Effector memory CD8-positive, alpha-beta T cell (primary cell): Measurements from ENCODE around the gene COL19A1.

ENCODE experiments used
- ATAC-seq: fragments of 150-1000 bp; cut with Tn5 transposase; replicated peaks from 2 replicates; pipeline ENCODE4 v1.10.0; 2021; ENCODE audit warnings: mild to moderate bottlenecking, moderate library complexity
- DNase-seq, 3 experiments: peaks; one replicate each; pipeline ENCODE4 v3.0.0; 2021
- H3K27ac Mint-ChIP-seq, 2 donors: one replicate each; pipeline ENCODE4 v1.8.0; 2022; ENCODE audit warnings: mild to moderate bottlenecking in 2 of 2, mixed read lengths in 2 of 2, moderate library complexity in 2 of 2
- H3K27me3 Mint-ChIP-seq, 2 donors: one replicate each; pipeline ENCODE4 v1.8.0; 2022; ENCODE audit warnings: mixed read lengths in 2 of 2
- H3K36me3 Mint-ChIP-seq: one replicate; pipeline ENCODE4 v1.8.0; 2022; ENCODE audit warnings: mild to moderate bottlenecking, moderate library complexity, mixed read lengths; ENCODE audit not compliant: insufficient read depth
- H3K4me1 Mint-ChIP-seq, 2 donors: one replicate each; pipeline ENCODE4 v1.8.0; 2022; ENCODE audit warnings: low read depth in 2 of 2, mixed read lengths in 2 of 2
- H3K4me3 Mint-ChIP-seq, 2 donors: one replicate each; pipeline ENCODE4 v1.8.0; 2022; ENCODE audit warnings: mild to moderate bottlenecking in 2 of 2, mixed read lengths in 2 of 2, moderate library complexity in 2 of 2
- H3K9me3 Mint-ChIP-seq, 2 donors: one replicate each; pipeline ENCODE4 v1.8.0; 2022; ENCODE audit warnings: mixed read lengths in 2 of 2

Gene COL19A1

DNA sequence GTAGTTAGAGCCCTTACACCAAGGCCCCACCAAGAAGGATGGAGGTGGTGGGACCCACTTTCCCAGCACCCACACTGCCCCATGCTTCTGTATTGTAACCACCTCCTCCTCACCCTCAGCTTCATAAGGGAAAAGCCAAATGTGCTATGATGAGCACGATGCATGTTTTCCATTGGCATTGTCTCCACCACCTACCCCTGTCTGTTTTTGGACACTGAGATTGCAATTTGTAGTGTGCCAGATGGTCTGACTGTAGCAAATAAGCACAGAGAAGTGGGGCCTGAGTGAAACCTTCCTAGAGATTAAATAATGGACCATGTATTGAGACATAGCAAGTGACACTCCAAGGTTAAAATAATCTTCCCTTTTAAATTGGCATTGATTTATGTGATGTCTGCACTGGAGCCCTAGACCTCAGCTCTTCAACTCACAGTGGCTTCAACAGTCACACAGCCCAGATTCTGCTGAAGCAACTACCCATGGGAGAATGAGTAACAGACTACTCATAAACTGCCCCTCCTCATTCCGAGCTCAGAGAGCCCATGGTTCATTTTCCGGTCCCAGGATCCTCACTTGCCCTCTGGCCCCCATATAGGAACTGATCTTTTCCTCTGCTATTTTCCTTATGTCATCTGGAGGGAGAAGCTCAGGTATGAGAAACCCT is 258.7 kb downstream of the COL19A1 start:
- Mint-ChIP-seq H3K27me3 (no peaks in the 10 kb centered on the region), H3K9me3 (no peaks in the 10 kb centered on the region), H3K4me3 (no peak overlapping the region), H3K4me1 (no peaks in the 10 kb centered on the region), H3K27ac (no peak overlapping the region), H3K36me3 (peaks cover 2% of the 10 kb centered on the region)
- DNase-seq (no peak), ATAC-seq (no peak)

DNA sequence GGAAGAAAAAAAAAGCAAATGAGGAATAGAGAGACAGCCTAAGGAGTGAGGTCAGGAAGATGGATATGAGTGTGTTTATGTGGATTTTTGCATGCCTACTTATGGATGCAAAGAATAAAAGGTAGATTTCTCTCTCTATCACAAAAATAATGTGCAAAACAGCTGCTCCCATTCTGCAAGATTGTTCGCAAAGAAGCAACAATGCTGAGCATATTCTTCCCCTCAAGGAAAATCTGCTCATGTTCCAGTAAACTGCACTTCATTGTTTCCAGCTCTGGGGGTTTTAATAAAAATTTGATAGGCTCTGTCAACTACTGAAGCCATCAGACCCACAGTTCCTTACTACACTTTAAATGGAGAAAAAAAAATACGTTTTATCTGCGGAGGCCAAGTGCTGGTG is 259.2 kb downstream of the COL19A1 start:
- H3K27ac Mint-ChIP-seq: no peak overlapping the region
- H3K4me3 Mint-ChIP-seq: no peak overlapping the region
- H3K36me3 Mint-ChIP-seq: peaks cover 2% of the 10 kb centered on the region
- H3K27me3 Mint-ChIP-seq: no peaks in the 10 kb centered on the region
- ATAC-seq (no peak), DNase-seq (no peak)
- no peaks in the 10 kb centered on the region for H3K4me1 Mint-ChIP-seq
- no peaks in the 10 kb centered on the region for H3K9me3 Mint-ChIP-seq

DNA sequence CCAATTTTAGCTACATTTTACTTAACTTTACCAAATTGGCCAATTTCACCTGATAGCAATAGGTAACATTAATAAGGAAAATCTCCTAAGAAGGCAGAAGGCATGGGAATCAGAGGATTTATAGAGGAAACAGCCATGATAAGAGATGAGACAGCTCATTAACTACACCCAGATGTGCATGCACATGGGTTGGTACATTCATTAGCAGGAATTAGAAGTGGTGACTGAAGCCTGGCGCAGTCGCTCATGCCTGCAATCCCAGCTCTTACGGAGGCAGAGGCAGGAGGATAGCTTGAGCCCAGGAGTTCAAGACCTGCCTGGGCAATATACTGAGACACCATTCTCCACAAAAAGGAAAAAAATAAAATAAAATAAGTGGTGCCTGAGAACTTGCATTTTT is 263.0 kb downstream of the COL19A1 start:
- Mint-ChIP-seq H3K27me3 (no peaks in the 10 kb centered on the region), H3K4me3 (no peak overlapping the region), H3K36me3 (peaks cover 2% of the 10 kb centered on the region), H3K27ac (no peak overlapping the region), H3K9me3 (no peaks in the 10 kb centered on the region), H3K4me1 (no peaks in the 10 kb centered on the region)
- ATAC-seq (no peak), DNase-seq (no peak)

DNA sequence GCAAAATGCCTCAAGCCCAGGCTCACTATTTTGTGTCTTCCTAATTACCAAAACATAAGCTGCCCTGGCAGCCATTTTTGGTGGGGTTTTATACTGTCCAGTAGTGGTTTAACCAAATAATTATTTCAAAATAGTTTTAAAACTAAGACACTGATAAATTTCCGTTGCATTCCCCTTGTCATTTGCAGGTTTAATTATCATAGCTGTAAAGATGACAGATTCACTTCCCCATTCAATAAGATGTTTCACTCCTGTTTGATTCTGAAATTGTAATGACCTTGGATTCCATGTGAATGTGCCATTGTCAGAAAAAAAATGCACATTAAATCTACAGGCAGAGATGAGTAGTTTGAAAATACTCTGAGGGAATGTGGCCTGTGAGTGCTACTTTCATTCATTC is 264.5 kb downstream of the COL19A1 start:
- H3K27me3 Mint-ChIP-seq: no peaks in the 10 kb centered on the region
- H3K36me3 Mint-ChIP-seq: no peaks in the 10 kb centered on the region
- DNase-seq (no peak), ATAC-seq (no peak)
- H3K9me3 Mint-ChIP-seq: no peaks in the 10 kb centered on the region
- H3K27ac Mint-ChIP-seq: no peak overlapping the region
- H3K4me1 Mint-ChIP-seq: no peaks in the 10 kb centered on the region
- H3K4me3 Mint-ChIP-seq: no peak overlapping the region

DNA sequence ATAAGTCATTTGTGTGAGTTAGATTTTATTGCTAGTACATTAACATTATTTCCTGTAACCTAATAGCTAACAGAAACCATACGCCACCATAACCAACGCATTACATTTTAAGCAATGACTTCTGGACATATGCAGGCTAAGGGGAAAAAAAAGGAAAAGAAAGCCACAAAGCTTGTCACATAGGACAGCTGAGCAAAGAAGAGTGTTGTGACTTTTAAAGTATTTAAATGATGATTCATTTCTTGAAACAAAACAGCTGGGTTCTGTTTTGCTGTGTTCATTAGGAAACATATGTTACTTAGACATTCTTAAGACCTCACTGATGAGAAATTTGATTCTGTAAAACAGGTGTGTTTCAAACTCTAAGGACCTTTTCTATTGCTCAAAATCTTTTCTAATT is 265.2 kb downstream of the COL19A1 start:
- no peaks in the 10 kb centered on the region for H3K36me3 Mint-ChIP-seq
- no peak overlapping the region for H3K27ac Mint-ChIP-seq
- H3K4me1 Mint-ChIP-seq: no peaks in the 10 kb centered on the region
- no peak for ATAC-seq
- no peak for DNase-seq
- H3K9me3 Mint-ChIP-seq: no peaks in the 10 kb centered on the region
- H3K27me3 Mint-ChIP-seq: no peaks in the 10 kb centered on the region
- H3K4me3 Mint-ChIP-seq: no peak overlapping the region

DNA sequence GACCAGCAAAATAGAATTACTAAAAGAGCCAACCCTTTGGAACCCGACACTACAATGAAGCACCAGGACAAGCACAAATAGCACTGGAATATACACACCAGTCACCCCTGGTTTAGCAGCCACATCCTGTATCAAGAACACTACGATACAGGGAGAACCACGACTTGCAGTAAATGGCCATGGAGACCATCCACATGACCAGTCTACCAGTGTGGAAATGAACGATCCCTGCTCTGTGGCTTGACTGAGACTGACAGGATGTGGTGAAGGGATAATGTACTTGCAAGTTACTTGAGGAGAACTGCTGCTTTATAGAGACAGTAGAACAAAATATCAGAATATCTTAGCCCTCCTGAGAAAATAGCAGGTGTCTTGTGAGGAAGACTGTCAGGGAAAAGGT is 266.9 kb downstream of the COL19A1 start:
- Mint-ChIP-seq H3K36me3 (no peaks in the 10 kb centered on the region), H3K27ac (no peak overlapping the region), H3K4me1 (no peaks in the 10 kb centered on the region), H3K4me3 (no peak overlapping the region), H3K27me3 (no peaks in the 10 kb centered on the region), H3K9me3 (no peaks in the 10 kb centered on the region)
- DNase-seq (no peak), ATAC-seq (no peak)

DNA sequence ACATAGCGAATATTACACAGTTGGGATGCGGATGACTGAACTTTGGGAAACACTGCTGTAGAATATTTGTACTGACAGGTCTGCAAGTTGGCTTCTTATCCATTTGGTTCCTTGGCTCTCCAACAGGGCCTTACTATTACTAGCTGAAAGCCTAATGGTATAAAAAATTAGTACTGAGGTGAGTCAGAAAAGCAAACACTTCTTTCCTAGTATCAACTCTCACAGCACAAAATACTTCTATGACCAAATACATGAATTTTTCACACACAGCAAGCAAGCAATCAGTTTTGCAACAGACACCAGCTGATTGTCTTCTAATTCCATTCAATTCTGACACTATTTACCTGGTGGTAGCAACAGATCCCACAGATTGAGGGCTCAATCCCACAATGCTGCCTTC is 268.2 kb downstream of the COL19A1 start:
- ATAC-seq (no peak), DNase-seq (no peak)
- Mint-ChIP-seq H3K4me1 (no peaks in the 10 kb centered on the region), H3K4me3 (no peak overlapping the region), H3K9me3 (no peaks in the 10 kb centered on the region), H3K27ac (no peak overlapping the region), H3K36me3 (no peaks in the 10 kb centered on the region), H3K27me3 (no peaks in the 10 kb centered on the region)

DNA sequence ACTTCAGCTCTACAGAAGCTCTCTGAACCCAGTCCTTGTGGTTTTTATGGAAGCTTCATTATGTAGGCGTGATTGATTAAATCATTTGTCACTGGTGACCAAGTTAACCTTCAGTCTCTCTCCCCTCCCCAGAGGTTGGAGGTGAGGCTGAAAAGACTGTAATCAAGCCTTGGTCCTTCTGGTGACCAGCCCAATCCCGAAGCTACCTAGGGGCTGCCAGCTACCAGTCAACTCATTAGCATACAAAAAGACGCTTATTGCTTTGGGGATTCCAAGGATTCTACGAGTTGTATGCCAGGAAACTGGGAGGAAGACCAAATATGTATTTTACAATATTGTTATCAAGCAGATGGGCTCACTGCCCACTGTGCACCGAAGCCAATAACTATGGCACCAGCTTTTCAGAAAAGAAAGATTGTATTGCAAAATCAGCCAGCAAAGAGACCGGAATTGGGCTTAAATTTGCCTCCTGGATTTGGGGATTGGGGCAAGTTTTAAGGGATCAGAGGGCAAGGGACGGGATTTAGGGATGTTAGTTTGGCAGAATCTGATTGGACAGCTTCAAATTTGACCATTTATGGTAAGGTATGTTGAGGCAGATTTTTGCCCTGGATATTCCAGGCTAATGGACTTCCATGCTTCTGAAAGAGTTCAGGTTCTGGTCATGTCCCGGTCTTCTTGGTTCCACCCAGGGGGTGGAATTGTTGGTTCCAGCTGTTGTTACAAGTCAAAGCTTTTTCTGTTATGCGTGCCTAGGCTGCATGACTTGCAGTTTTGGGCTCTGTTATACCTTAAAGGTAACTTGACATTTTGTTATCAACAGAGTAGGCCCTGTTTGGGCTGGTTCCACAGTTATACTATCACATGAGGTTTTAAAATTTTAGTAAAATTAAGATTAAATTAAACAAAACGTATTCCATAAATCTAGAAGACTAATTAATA is 269.1 kb downstream of the COL19A1 start:
- H3K4me3 Mint-ChIP-seq: no peak overlapping the region
- H3K27me3 Mint-ChIP-seq: no peaks in the 10 kb centered on the region
- H3K9me3 Mint-ChIP-seq: no peaks in the 10 kb centered on the region
- H3K27ac Mint-ChIP-seq: no peak overlapping the region
- DNase-seq: no peak
- H3K4me1 Mint-ChIP-seq: no peaks in the 10 kb centered on the region
- ATAC-seq: no peak
- H3K36me3 Mint-ChIP-seq: no peaks in the 10 kb centered on the region

DNA sequence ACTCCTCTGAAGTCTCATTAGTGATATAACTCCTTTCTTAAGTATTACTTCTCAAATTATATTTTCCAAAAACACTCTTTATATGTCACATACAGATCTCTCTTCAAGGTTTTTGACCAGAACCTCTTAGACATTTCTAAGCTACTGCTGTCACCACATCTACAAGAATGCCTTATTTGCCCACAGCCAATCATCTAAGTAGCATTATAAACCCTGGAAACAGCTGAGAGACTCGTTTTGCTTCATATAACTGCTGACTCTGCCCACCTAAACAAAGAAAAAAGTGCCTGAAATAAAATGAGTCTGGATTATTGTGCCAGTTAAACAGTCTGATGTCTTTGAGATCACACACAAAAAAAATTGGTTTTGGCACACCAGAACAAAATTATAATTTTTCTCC is 270.6 kb downstream of the COL19A1 start:
- Mint-ChIP-seq H3K27me3 (no peaks in the 10 kb centered on the region), H3K36me3 (no peaks in the 10 kb centered on the region), H3K27ac (no peak overlapping the region), H3K4me3 (no peak overlapping the region), H3K4me1 (no peaks in the 10 kb centered on the region), H3K9me3 (no peaks in the 10 kb centered on the region)
- DNase-seq (no peak), ATAC-seq (no peak)

DNA sequence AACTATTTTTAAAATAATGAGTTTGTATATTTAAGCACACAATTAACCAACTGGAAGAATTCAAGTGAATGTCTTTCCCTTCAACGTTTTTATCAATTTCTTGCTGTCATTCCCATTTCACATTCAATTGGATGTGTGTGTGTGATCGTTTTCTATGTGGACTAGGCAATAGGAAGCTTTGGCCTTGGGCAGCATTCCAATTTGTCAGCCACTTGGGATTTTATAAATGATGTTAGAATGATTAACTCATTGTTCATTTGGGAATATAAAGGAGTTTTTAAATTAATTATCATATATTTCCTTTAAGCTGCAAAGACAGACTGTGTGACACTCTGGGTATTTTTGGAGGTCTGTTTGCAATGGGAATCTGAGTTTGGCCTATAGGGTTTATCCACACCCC is 274.1 kb downstream of the COL19A1 start:
- H3K9me3 Mint-ChIP-seq: no peaks in the 10 kb centered on the region
- no peaks in the 10 kb centered on the region for H3K4me1 Mint-ChIP-seq
- no peak overlapping the region for H3K27ac Mint-ChIP-seq
- DNase-seq (no peak), ATAC-seq (no peak)
- no peaks in the 10 kb centered on the region for H3K27me3 Mint-ChIP-seq
- no peak overlapping the region for H3K4me3 Mint-ChIP-seq
- H3K36me3 Mint-ChIP-seq: no peaks in the 10 kb centered on the region

DNA sequence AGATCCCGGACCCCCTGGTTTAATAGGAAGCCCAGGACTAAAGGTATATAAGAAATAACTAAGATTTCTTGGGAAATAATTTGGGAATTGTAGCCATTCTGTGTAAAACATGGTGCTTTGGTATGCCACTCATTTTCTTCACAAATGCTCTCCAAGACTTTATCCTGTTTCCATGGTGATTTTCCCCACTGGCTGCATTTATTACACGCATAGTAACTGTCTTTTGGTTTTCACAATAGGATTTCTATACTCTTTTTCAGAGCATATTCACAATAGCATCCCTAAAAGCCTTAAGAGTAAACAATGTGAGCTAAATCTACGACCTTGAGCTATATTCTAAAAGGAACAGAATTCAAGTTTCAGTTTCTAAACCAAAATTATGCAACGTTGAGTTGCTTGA is 275.7 kb downstream of the COL19A1 start:
- no peaks in the 10 kb centered on the region for H3K4me1 Mint-ChIP-seq
- no peak overlapping the region for H3K27ac Mint-ChIP-seq
- no peaks in the 10 kb centered on the region for H3K9me3 Mint-ChIP-seq
- DNase-seq (no peak), ATAC-seq (no peak)
- H3K27me3 Mint-ChIP-seq: no peaks in the 10 kb centered on the region
- H3K4me3 Mint-ChIP-seq: no peak overlapping the region
- H3K36me3 Mint-ChIP-seq: no peaks in the 10 kb centered on the region

DNA sequence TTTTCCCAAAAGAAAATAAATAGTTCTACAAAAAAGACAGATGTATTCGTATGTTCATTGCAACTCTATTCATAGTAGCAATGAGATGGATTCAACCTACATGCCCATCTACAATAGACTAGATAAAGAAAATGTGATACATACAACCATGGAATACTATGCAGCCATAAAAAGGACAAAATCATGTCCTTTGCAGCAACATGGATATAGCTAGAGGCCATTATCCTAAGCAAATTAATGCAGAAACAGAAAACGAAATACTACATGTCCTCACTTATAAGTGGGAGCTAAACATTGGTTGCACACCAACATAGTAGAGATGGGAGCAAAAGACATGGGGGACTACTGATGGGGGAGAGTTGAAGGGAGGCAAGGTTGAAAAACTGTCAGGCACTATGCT is 278.8 kb downstream of the COL19A1 start:
- Mint-ChIP-seq H3K9me3 (no peaks in the 10 kb centered on the region), H3K27me3 (no peaks in the 10 kb centered on the region), H3K36me3 (no peaks in the 10 kb centered on the region), H3K4me1 (no peaks in the 10 kb centered on the region), H3K4me3 (no peak overlapping the region), H3K27ac (no peak overlapping the region)
- ATAC-seq: no peak
- no peak for DNase-seq

DNA sequence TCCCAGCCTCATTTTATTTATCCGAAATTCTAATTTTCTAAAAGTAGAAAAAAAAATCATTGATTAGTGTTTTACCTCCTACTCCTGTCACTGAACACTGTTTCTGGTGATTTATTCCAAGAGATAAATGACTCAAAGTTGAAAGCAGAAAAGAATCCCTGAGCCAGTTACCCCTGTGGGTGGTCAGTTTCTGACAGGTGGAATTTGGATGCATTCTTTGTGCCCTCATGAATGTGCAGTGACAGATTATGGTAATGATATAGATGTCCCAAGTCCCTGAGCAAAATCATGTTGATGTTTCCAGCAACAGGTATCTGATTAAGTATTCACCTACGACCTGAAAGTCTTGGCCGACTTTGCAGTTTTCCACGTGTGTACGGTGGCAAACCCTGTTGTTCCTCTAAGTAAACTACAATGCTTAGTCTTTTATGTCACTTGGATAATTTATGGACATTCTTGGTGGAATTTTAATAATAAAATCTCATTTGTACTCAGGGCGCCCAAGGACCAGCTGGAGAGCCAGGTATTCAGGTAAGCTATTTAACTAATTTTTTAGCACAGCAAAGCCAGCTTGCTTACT is 282.9 kb downstream of the COL19A1 start:
- no peak overlapping the region for H3K4me3 Mint-ChIP-seq
- no peaks in the 10 kb centered on the region for H3K4me1 Mint-ChIP-seq
- no peak for ATAC-seq
- H3K27ac Mint-ChIP-seq: no peak overlapping the region
- no peaks in the 10 kb centered on the region for H3K9me3 Mint-ChIP-seq
- DNase-seq: no peak
- H3K36me3 Mint-ChIP-seq: no peaks in the 10 kb centered on the region
- no peaks in the 10 kb centered on the region for H3K27me3 Mint-ChIP-seq

DNA sequence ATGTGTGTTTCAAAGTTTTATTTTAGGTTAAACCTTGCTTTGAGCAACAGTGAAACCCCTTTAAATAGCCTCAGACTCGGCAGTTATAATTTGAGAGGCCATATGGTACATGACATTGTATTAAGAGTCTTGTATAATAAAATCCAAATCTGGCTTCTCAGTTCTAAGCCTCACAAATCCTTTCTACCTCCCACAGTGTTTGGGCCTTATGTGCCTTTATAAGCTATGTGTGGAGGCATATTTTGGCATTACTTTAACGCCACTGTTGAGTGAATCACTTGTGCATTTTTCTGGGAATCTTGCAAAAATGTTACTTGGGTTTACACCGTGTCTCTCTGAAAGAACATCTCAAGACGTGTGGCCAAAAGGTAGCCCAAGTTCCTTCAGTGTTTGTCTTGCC is 284.2 kb downstream of the COL19A1 start:
- DNase-seq: no peak
- H3K27ac Mint-ChIP-seq: no peak overlapping the region
- no peak overlapping the region for H3K4me3 Mint-ChIP-seq
- H3K36me3 Mint-ChIP-seq: no peaks in the 10 kb centered on the region
- no peak for ATAC-seq
- H3K4me1 Mint-ChIP-seq: no peaks in the 10 kb centered on the region
- H3K27me3 Mint-ChIP-seq: no peaks in the 10 kb centered on the region
- H3K9me3 Mint-ChIP-seq: no peaks in the 10 kb centered on the region
